LNCAP (cell line): Measurements from ENCODE around the gene FAM131A.

Experiments
- TF ChIP-seq, protein P1 (sequence below): fragments of 450-650 bp; IDR thresholded peaks from 2 replicates; pipeline ENCODE4 v1.5.1; 2017; ENCODE audit warnings: mild to moderate bottlenecking

The FAM131A gene, protein sequence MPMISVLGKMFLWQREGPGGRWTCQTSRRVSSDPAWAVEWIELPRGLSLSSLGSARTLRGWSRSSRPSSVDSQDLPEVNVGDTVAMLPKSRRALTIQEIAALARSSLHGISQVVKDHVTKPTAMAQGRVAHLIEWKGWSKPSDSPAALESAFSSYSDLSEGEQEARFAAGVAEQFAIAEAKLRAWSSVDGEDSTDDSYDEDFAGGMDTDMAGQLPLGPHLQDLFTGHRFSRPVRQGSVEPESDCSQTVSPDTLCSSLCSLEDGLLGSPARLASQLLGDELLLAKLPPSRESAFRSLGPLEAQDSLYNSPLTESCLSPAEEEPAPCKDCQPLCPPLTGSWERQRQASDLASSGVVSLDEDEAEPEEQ

DNA sequence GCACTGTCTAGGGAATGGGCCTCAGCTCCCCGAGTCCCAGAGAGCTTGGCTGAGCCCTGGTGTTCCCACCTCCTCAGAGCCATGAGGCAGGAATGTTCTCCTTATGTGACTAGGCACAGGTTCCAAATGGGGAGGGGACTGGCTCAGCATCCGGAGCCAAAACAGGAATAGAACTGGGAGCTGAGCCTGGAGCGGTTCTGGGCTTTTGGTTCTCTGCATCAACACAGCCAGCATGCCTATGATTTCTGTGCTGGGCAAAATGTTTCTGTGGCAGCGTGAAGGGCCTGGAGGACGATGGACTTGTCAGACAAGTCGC, at the start of gene FAM131A:
FAM131A (plus strand) TSS at position 202 of the 316 bp plus-strand sequence; CDS start at position 233, 31 bp downstream.
- TF ChIP-seq, protein P1, sequence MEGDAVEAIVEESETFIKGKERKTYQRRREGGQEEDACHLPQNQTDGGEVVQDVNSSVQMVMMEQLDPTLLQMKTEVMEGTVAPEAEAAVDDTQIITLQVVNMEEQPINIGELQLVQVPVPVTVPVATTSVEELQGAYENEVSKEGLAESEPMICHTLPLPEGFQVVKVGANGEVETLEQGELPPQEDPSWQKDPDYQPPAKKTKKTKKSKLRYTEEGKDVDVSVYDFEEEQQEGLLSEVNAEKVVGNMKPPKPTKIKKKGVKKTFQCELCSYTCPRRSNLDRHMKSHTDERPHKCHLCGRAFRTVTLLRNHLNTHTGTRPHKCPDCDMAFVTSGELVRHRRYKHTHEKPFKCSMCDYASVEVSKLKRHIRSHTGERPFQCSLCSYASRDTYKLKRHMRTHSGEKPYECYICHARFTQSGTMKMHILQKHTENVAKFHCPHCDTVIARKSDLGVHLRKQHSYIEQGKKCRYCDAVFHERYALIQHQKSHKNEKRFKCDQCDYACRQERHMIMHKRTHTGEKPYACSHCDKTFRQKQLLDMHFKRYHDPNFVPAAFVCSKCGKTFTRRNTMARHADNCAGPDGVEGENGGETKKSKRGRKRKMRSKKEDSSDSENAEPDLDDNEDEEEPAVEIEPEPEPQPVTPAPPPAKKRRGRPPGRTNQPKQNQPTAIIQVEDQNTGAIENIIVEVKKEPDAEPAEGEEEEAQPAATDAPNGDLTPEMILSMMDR, result no peak

GRCh38 chr3:184289426-184289938, 47.9 kb upstream of the FAM131A start:
- TF ChIP-seq, protein P1, result peak; percentile 76

GRCh38 chr3:184290331-184290730, 47.1 kb upstream of the FAM131A start:
- TF ChIP-seq, protein P1, result no peak

- TF ChIP-seq, protein P1, result no peak
These were observed 46.2 kb upstream of the FAM131A start for GRCh38 chr3:184291044-184291737.

- TF ChIP-seq, protein P1, result no peak
These were observed 45.5 kb upstream of the FAM131A start for GRCh38 chr3:184291738-184292445.

GRCh38 chr3:184295771-184296170, 41.6 kb upstream of the FAM131A start:
- TF ChIP-seq, protein P1, result no peak

DNA sequence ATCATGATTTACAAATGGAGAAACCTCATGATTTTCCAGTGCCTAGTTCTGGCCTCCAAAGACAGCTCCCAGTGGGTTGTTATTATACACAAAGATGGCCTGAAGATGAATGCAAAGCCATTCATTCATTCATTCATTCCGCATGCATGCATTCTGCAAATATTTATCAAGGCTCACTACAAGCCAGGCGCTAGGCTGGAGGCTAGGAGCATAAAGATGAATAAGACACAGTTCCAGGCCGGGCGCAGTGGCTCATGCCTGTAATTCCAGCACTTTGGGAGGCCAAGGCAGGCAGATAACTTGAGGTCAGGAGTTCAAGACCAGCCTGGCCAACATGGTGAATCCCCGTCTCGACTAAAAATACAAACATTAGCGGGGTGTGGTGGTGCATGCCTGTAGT, 40.8 kb upstream of the FAM131A start:
- TF ChIP-seq, protein P1, result no peak
